Effector memory CD8-positive, alpha-beta T cell (primary cell): Measurements from ENCODE around the gene ZMAT2.
"Not testable (repeated sequence)": the region's sequence is repeated elsewhere in the genome, so short reads cannot be mapped to it uniquely, and the experiment has no call there.

Source experiments
- ATAC-seq: fragments of 150-1000 bp; cut with Tn5 transposase; replicated peaks from 2 replicates; pipeline ENCODE4 v1.10.0; 2021; ENCODE audit warnings: mild to moderate bottlenecking, moderate library complexity
- DNase-seq, 3 experiments: peaks; one replicate each; pipeline ENCODE4 v3.0.0; 2021
- H3K27ac Mint-ChIP-seq, 2 donors: one replicate each; pipeline ENCODE4 v1.8.0; 2022; ENCODE audit warnings: mild to moderate bottlenecking in 2 of 2, mixed read lengths in 2 of 2, moderate library complexity in 2 of 2
- H3K27me3 Mint-ChIP-seq, 2 donors: one replicate each; pipeline ENCODE4 v1.8.0; 2022; ENCODE audit warnings: mixed read lengths in 2 of 2
- H3K36me3 Mint-ChIP-seq: one replicate; pipeline ENCODE4 v1.8.0; 2022; ENCODE audit warnings: mild to moderate bottlenecking, moderate library complexity, mixed read lengths; ENCODE audit not compliant: insufficient read depth
- H3K4me1 Mint-ChIP-seq, 2 donors: one replicate each; pipeline ENCODE4 v1.8.0; 2022; ENCODE audit warnings: low read depth in 2 of 2, mixed read lengths in 2 of 2
- H3K4me3 Mint-ChIP-seq, 2 donors: one replicate each; pipeline ENCODE4 v1.8.0; 2022; ENCODE audit warnings: mild to moderate bottlenecking in 2 of 2, mixed read lengths in 2 of 2, moderate library complexity in 2 of 2
- H3K9me3 Mint-ChIP-seq, 2 donors: one replicate each; pipeline ENCODE4 v1.8.0; 2022; ENCODE audit warnings: mixed read lengths in 2 of 2

The ZMAT2 gene

GRCh38 chr5:140721395-140721794 lies 21.1 kb downstream of the ZMAT2 start:
- Mint-ChIP-seq H3K4me1 (peaks cover 7 to 12% of the 10 kb centered on the region in 2 donors), H3K27me3 (peaks cover 8 to 30% of the 10 kb centered on the region in 2 donors), H3K36me3 (peaks cover 10% of the 10 kb centered on the region)
- not testable (repeated sequence) for H3K4me3 Mint-ChIP-seq, ATAC-seq, H3K9me3 Mint-ChIP-seq, DNase-seq, H3K27ac Mint-ChIP-seq

DNA sequence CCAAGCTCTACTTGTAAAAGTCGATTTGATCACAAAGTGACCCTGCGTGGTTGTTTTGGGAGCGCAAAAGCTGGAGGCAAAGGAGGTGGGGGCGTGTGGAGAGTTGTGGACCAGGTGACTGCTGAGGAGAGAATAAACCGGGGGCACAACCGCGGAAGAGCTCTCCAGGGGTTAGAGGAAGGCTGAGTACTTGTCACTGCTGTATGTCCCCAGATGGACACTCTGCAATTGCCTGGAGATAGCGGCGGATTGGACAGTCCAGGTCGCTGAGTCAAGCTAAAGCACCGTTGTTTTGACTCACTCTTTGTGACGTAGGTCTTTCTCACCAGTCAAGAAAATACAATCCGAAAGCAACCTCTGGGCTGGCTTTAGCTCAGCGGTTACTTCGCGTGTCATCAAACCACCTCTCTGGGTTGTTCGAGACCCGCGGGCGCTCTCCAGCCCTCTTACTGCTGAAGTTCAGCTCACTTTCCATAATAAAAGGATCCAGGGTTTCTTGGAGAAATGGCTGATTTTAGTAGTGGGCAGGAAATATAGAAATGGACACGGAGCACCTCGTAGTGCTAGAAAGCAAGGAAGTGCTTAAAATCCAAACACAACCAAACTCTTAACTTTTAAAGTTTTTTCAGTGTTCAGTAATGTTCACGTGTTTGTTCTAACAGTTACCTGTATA lies 25.7 kb downstream of the ZMAT2 start:
- H3K4me1 Mint-ChIP-seq: peaks cover 8% of the 10 kb centered on the region in 2 donors
- H3K9me3 Mint-ChIP-seq: no peaks in the 10 kb centered on the region
- H3K4me3 Mint-ChIP-seq: peak overlapping the region; percentile 70 to 75
- ATAC-seq: peak; percentile 95
- peaks cover 8 to 30% of the 10 kb centered on the region in 2 donors for H3K27me3 Mint-ChIP-seq
- H3K36me3 Mint-ChIP-seq: peaks cover 16% of the 10 kb centered on the region
- DNase-seq: peak; percentile 64 to 75 (median 68)
- H3K27ac Mint-ChIP-seq: peak overlapping the region; percentile 96 to 97

DNA sequence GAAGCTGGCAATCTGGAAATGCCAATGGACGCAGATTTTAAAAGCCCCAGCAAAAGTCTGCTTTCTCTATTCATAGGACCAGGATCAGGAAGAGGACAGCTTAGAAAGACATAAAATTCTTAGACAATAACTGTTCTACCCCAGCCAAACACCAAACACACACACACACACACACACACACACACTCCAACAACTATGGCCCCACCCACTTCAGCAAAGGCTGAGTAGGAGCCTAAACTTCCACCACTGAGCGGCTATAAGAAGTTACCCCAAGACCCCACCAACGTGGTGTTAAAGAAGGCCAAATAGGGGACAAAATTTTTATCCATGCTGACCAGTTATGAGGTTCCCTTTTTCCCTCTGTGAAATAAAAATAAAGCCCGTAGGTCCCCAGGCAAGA lies 32.9 kb downstream of the ZMAT2 start:
- H3K4me1 Mint-ChIP-seq: no peaks in the 10 kb centered on the region
- no peak overlapping the region for H3K4me3 Mint-ChIP-seq
- DNase-seq (no peak), ATAC-seq (no peak)
- no peaks in the 10 kb centered on the region for H3K9me3 Mint-ChIP-seq
- no peak overlapping the region for H3K27ac Mint-ChIP-seq
- no peaks in the 10 kb centered on the region for H3K36me3 Mint-ChIP-seq
- H3K27me3 Mint-ChIP-seq: peaks cover 47 to 52% of the 10 kb centered on the region in 2 donors

DNA sequence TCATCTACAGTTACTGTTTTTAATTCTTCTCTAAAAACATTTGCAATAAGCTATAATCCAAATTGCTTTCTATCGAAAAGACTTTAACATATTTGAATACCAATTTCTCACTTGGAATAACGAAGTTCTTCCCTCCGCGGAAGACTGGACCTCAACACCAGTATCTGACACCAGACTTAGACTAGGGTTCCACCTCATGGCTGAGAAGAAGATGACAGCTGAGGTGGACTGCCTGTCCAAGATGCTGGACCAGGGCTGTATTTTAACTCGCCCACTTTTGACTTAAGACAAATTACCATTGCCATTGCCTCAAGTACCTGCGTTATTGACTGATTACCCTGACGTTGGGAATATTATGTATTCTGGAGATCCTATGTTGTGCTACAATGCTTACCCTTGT lies 34.1 kb downstream of the ZMAT2 start:
- Mint-ChIP-seq H3K4me1 (no peaks in the 10 kb centered on the region), H3K27ac (no peak overlapping the region), H3K4me3 (no peak overlapping the region), H3K9me3 (no peaks in the 10 kb centered on the region), H3K27me3 (peaks cover 48 to 54% of the 10 kb centered on the region in 2 donors), H3K36me3 (no peaks in the 10 kb centered on the region)
- ATAC-seq: no peak
- no peak for DNase-seq

- ATAC-seq (no peak), DNase-seq (no peak)
- Mint-ChIP-seq H3K27me3 (peaks cover 59 to 64% of the 10 kb centered on the region in 2 donors), H3K4me1 (no peaks in the 10 kb centered on the region), H3K27ac (no peak overlapping the region), H3K4me3 (no peak overlapping the region), H3K36me3 (no peaks in the 10 kb centered on the region), H3K9me3 (no peaks in the 10 kb centered on the region)
Observed at GRCh38 chr5:140737486-140737885, 37.2 kb downstream of the ZMAT2 start.

- H3K4me1 Mint-ChIP-seq: no peaks in the 10 kb centered on the region
- H3K36me3 Mint-ChIP-seq: no peaks in the 10 kb centered on the region
- ATAC-seq (no peak), DNase-seq (no peak)
- H3K27me3 Mint-ChIP-seq: peaks cover 28 to 34% of the 10 kb centered on the region in 2 donors
- no peak overlapping the region for H3K4me3 Mint-ChIP-seq
- H3K9me3 Mint-ChIP-seq: peaks cover 0 to 2% of the 10 kb centered on the region in 2 donors
- no peak overlapping the region for H3K27ac Mint-ChIP-seq
Observed at GRCh38 chr5:140741967-140742366, 41.7 kb downstream of the ZMAT2 start.

- no peak for ATAC-seq
- H3K27ac Mint-ChIP-seq: no peak overlapping the region
- H3K4me1 Mint-ChIP-seq: no peaks in the 10 kb centered on the region
- H3K9me3 Mint-ChIP-seq: peaks cover 29 to 58% of the 10 kb centered on the region in 2 donors
- H3K27me3 Mint-ChIP-seq: peaks cover 38 to 43% of the 10 kb centered on the region in 2 donors
- H3K4me3 Mint-ChIP-seq: no peak overlapping the region
- no peak for DNase-seq
- peaks cover 3% of the 10 kb centered on the region for H3K36me3 Mint-ChIP-seq
Observed at GRCh38 chr5:140753561-140753960, 53.3 kb downstream of the ZMAT2 start.
